Measurements from ENCODE around the gene TMC8.

Gene TMC8

GRCh38 chr17:78107457-78107856 is 23.1 kb upstream of the TMC8 start (continued):
- no peak for TF ChIP-seq ZNF518A (tag by site-specific recombination; conservative IDR thresholded peaks at IDR 0.05; ENCODE audit: low read depth)
- no peak for TF ChIP-seq ZSCAN4 (tag by site-specific recombination; IDR thresholded peaks at IDR 0.05)
- TF ChIP-seq ZBTB7A (tag by site-specific recombination; IDR thresholded peaks at IDR 0.05; ENCODE audit: low read depth) = no peak
- TF ChIP-seq ZNF707 (tag by site-specific recombination; IDR thresholded peaks at IDR 0.05) = no peak
- no peak for TF ChIP-seq ZNF184 (tag by site-specific recombination; IDR thresholded peaks at IDR 0.05)
- no peak for TF ChIP-seq ZSCAN18 (tag by site-specific recombination; IDR thresholded peaks at IDR 0.05)
- TF ChIP-seq PRDM6 (tag by site-specific recombination; IDR thresholded peaks at IDR 0.05) = no peak
- no peak for TF ChIP-seq PRDM10 (tag by site-specific recombination; IDR thresholded peaks at IDR 0.05)
- TF ChIP-seq ZNF362 (tag by site-specific recombination; IDR thresholded peaks at IDR 0.05) = no peak

GRCh38 chr17:78107976-78108725 is 22.4 kb upstream of the TMC8 start:
- POLR2A ChIA-PET = no interaction called here
- no peak overlapping the region for H3K27ac ChIP-seq (ENCODE audit: extremely low read depth, low read depth, low read length)
- no peaks in the 10 kb centered on the region for H3K9me3 ChIP-seq (ENCODE audit: control insufficient read depth, insufficient read depth, low read depth, low read length)
- no peaks in the 10 kb centered on the region; the same call in 1 of the 2 replicates for H3K4me1 ChIP-seq (ENCODE audit: control insufficient read depth, insufficient read depth, low read length)
- TF ChIP-seq ZNF202 (tag by site-specific recombination; IDR thresholded peaks at IDR 0.05; ENCODE audit: borderline replicate concordance) (no peak), ZNF433 (tag by site-specific recombination; IDR thresholded peaks at IDR 0.05; ENCODE audit: low read depth) (no peak), SP2 (tag by site-specific recombination; IDR thresholded peaks at IDR 0.05) (no peak)
- peaks cover 3 to 17% of the 10 kb centered on the region in 2 experiments; a peak in 2 of 3 replicates for H3K36me3 ChIP-seq (ENCODE audit: control insufficient read depth in 2 of 2, insufficient read depth in 1 of 2, low read length in 2 of 2)
- H3K4me3 ChIP-seq (ENCODE audit: low read depth, low read length) = no peak overlapping the region
- CTCF ChIA-PET = interaction anchor here (1.0 to 1.9 kb wide), 4 partner anchors 17 to 32 kb away, joined by 5 to 14 read pairs (median 7); no protein-coding TSS in a partner anchor
